ENCODE measurements around the gene VPS26A. TPM values are rescaled to one million over a fixed set of nuclear protein-coding genes. Genes with fewer than 3 reads are reported as not detected.
A peak's percentile ranks its signal among the peaks of the same experiment; 100 is the strongest.
"Not testable (repeated sequence)": the region's sequence is repeated elsewhere in the genome, so short reads cannot be mapped to it uniquely, and the experiment has no call there.

The VPS26A gene
- total RNA-seq, 2 experiments from 2014 or later: 32.8 to 33.0 TPM

- ChIA-PET POLR2A (no interaction called here), CTCF (no interaction called here)
- ATAC-seq (ENCODE audit: poor library complexity): no peak
- H3K9me3 Mint-ChIP-seq: no peaks in the 10 kb centered on the region
- TF ChIP-seq CTCF (IDR thresholded peaks at IDR 0.05): no peak
- peak overlapping the region; percentile 54 for H3K27ac Mint-ChIP-seq
- no peak for DNase-seq
- H3K4me1 ChIP-seq (ENCODE audit: insufficient read depth, low read length): peaks cover 28% of the 10 kb centered on the region
- H3K4me3 Mint-ChIP-seq: no peak overlapping the region
- H3K36me3 Mint-ChIP-seq (ENCODE audit: low read depth): peaks cover 31% of the 10 kb centered on the region
- no peak overlapping the region for H3K4me3 ChIP-seq (ENCODE audit: low read length)
- H3K4me1 Mint-ChIP-seq (ENCODE audit: low read depth): peaks cover 41% of the 10 kb centered on the region
- no peak overlapping the region for H3K27ac ChIP-seq (ENCODE audit: low read depth in 1 of 2, low read length in 2 of 2)
- H3K27me3 ChIP-seq (ENCODE audit: control insufficient read depth in 1 of 2, insufficient read depth in 2 of 2, low read length in 2 of 2): no peaks in the 10 kb centered on the region
- intact Hi-C loops (cut with DNase I, micrococcal nuclease): no loop called here
- peaks cover 22% of the 10 kb centered on the region for H3K36me3 ChIP-seq (ENCODE audit: insufficient read depth, low read length)
- no peaks in the 10 kb centered on the region for H3K9me3 ChIP-seq (ENCODE audit: control insufficient read depth in 1 of 2, insufficient read depth in 1 of 2, low read length in 2 of 2)
- no peaks in the 10 kb centered on the region for H3K27me3 Mint-ChIP-seq
These were observed 6.3 kb downstream of the VPS26A start for GRCh38 chr10:69130251-69130650.

- Histone ChIP-seq H3K9me3 (ENCODE audit: control insufficient read depth in 1 of 2, insufficient read depth in 1 of 2, low read length in 2 of 2) (no peaks in the 10 kb centered on the region), H3K36me3 (ENCODE audit: insufficient read depth, low read length) (peaks cover 19% of the 10 kb centered on the region), H3K27me3 (ENCODE audit: control insufficient read depth in 1 of 2, insufficient read depth in 2 of 2, low read length in 2 of 2) (no peaks in the 10 kb centered on the region), H3K4me3 (ENCODE audit: low read length) (no peak overlapping the region), H3K27ac (ENCODE audit: low read depth in 1 of 2, low read length in 2 of 2) (no peak overlapping the region), H3K4me1 (ENCODE audit: insufficient read depth, low read length) (peaks cover 3% of the 10 kb centered on the region)
- intact Hi-C loops (cut with DNase I, micrococcal nuclease): no loop called here
- no peak for DNase-seq
- ChIA-PET POLR2A (no interaction called here), CTCF (interaction anchor here (1.3 kb wide), 1 partner anchor 151 kb away, joined by 3 read pairs; no protein-coding TSS in a partner anchor)
- Mint-ChIP-seq H3K4me3 (no peak overlapping the region), H3K27ac (no peak overlapping the region), H3K9me3 (no peaks in the 10 kb centered on the region), H3K36me3 (ENCODE audit: low read depth) (peaks cover 52% of the 10 kb centered on the region), H3K27me3 (no peaks in the 10 kb centered on the region), H3K4me1 (ENCODE audit: low read depth) (peaks cover 46% of the 10 kb centered on the region)
- TF ChIP-seq CTCF (IDR thresholded peaks at IDR 0.05): no peak
- ATAC-seq (ENCODE audit: poor library complexity): no peak
These were observed 16.0 kb downstream of the VPS26A start for GRCh38 chr10:69139961-69140360.

GRCh38 chr10:69141304-69141703 is 17.3 kb downstream of the VPS26A start:
- Histone ChIP-seq H3K4me1 (ENCODE audit: insufficient read depth, low read length) (peaks cover 3% of the 10 kb centered on the region), H3K27me3 (ENCODE audit: control insufficient read depth in 1 of 2, insufficient read depth in 2 of 2, low read length in 2 of 2) (no peaks in the 10 kb centered on the region), H3K4me3 (ENCODE audit: low read length) (no peak overlapping the region), H3K27ac (ENCODE audit: low read depth in 1 of 2, low read length in 2 of 2) (no peak overlapping the region), H3K9me3 (ENCODE audit: control insufficient read depth in 1 of 2, insufficient read depth in 1 of 2, low read length in 2 of 2) (no peaks in the 10 kb centered on the region), H3K36me3 (ENCODE audit: insufficient read depth, low read length) (peaks cover 10% of the 10 kb centered on the region)
- DNase-seq: no peak
- no peak for ATAC-seq (ENCODE audit: poor library complexity)
- Mint-ChIP-seq H3K4me1 (ENCODE audit: low read depth) (peaks cover 56% of the 10 kb centered on the region), H3K36me3 (ENCODE audit: low read depth) (peaks cover 44% of the 10 kb centered on the region), H3K9me3 (no peaks in the 10 kb centered on the region), H3K27ac (peak overlapping the region; percentile 54), H3K4me3 (no peak overlapping the region), H3K27me3 (no peaks in the 10 kb centered on the region)
- ChIA-PET CTCF (interaction anchor here (0.5 kb wide), 1 partner anchor 218 kb away, joined by 4 read pairs; no protein-coding TSS in a partner anchor), POLR2A (no interaction called here)
- no peak for TF ChIP-seq CTCF (IDR thresholded peaks at IDR 0.05)
- intact Hi-C loops (cut with DNase I, micrococcal nuclease): no loop called here

GRCh38 chr10:69142074-69142473 is 18.1 kb downstream of the VPS26A start:
- H3K4me1 ChIP-seq (ENCODE audit: insufficient read depth, low read length); H3K4me3 Mint-ChIP-seq; POLR2A ChIA-PET; H3K27ac Mint-ChIP-seq; H3K9me3 Mint-ChIP-seq; H3K36me3 ChIP-seq (ENCODE audit: insufficient read depth, low read length); H3K27ac ChIP-seq (ENCODE audit: low read depth in 1 of 2, low read length in 2 of 2); CTCF ChIA-PET; H3K4me3 ChIP-seq (ENCODE audit: low read length); DNase-seq; H3K9me3 ChIP-seq (ENCODE audit: control insufficient read depth in 1 of 2, insufficient read depth in 1 of 2, low read length in 2 of 2); intact Hi-C loops (cut with DNase I, micrococcal nuclease); ATAC-seq (ENCODE audit: poor library complexity); H3K27me3 ChIP-seq (ENCODE audit: control insufficient read depth in 1 of 2, insufficient read depth in 2 of 2, low read length in 2 of 2); H3K27me3 Mint-ChIP-seq: not testable (repeated sequence)
- peaks cover 61% of the 10 kb centered on the region for H3K4me1 Mint-ChIP-seq (ENCODE audit: low read depth)
- H3K36me3 Mint-ChIP-seq (ENCODE audit: low read depth): peaks cover 44% of the 10 kb centered on the region
